Nephron progenitor cell (in vitro differentiated cells): Measurements from ENCODE around the gene CDC14A.
"Not testable (repeated sequence)": the region's sequence is repeated elsewhere in the genome, so short reads cannot be mapped to it uniquely, and the experiment has no call there.

Source experiments
- DNase-seq: peaks from one replicate; pipeline ENCODE4 v3.0.0; 2021
- H3K27ac Mint-ChIP-seq: 2 replicates; pipeline ENCODE4 v1.8.0; 2021; ENCODE audit warnings: mild to moderate bottlenecking, moderate library complexity, mixed read lengths
- H3K27me3 Mint-ChIP-seq: 2 replicates; pipeline ENCODE4 v1.8.0; 2021; ENCODE audit warnings: mild to moderate bottlenecking, low read depth, mixed read lengths; ENCODE audit not compliant: poor library complexity
- H3K36me3 Mint-ChIP-seq: 2 replicates; pipeline ENCODE4 v1.8.0; 2021; ENCODE audit warnings: low read depth, mixed read lengths
- H3K4me1 Mint-ChIP-seq: 2 replicates; pipeline ENCODE4 v1.8.0; 2021; ENCODE audit warnings: mixed read lengths
- H3K4me3 Mint-ChIP-seq: 2 replicates; pipeline ENCODE4 v1.8.0; 2021; ENCODE audit warnings: mild to moderate bottlenecking, moderate library complexity, mixed read lengths
- H3K9me3 Mint-ChIP-seq: 2 replicates; pipeline ENCODE4 v1.8.0; 2021; ENCODE audit warnings: mild to moderate bottlenecking, moderate library complexity, mixed read lengths
- TF ChIP-seq, protein P1 (sequence below): fragments of 200-600 bp; sonication (generic); IDR thresholded peaks from 2 replicates; pipeline ENCODE4 v1.5.0; 2021; ENCODE audit warnings: antibody characterized with exemption

CDC14A gene

DNA sequence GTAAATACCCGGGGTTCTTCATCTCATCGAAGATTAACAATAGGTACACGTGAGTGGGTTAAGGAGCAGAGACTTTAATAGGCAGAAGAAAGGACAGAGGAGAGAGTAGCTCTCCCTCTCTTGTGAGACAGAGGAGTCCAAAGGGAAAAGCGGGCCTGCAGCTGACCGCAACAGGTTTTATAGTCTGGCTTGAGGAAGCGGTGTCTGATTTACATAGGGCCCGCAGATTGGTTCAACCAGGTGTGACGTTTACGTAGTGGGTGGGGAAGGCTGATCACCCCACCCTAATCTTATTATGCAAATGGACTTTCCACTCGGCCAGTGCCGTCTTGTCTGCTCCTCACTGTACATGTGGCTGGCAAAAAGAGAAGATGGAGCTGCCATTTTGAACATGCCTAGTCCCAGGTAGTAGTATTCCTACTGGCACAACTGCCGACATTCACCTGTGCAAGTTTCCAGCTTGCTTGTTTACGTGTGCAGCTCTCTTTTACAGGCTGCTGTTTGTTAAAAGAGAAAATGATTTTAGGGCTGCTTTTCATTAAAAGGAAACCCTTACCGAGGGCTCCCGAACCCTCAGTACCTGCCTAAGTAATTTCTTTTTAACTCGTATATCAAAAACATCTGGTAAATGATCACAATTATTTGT is 10.6 kb downstream of the CDC14A start:
- peaks cover 31% of the 10 kb centered on the region for H3K4me1 Mint-ChIP-seq
- DNase-seq, result no peak
- H3K27ac Mint-ChIP-seq, result no peak overlapping the region
- H3K9me3 Mint-ChIP-seq, result no peaks in the 10 kb centered on the region
- TF ChIP-seq, protein P1, sequence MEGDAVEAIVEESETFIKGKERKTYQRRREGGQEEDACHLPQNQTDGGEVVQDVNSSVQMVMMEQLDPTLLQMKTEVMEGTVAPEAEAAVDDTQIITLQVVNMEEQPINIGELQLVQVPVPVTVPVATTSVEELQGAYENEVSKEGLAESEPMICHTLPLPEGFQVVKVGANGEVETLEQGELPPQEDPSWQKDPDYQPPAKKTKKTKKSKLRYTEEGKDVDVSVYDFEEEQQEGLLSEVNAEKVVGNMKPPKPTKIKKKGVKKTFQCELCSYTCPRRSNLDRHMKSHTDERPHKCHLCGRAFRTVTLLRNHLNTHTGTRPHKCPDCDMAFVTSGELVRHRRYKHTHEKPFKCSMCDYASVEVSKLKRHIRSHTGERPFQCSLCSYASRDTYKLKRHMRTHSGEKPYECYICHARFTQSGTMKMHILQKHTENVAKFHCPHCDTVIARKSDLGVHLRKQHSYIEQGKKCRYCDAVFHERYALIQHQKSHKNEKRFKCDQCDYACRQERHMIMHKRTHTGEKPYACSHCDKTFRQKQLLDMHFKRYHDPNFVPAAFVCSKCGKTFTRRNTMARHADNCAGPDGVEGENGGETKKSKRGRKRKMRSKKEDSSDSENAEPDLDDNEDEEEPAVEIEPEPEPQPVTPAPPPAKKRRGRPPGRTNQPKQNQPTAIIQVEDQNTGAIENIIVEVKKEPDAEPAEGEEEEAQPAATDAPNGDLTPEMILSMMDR, result no peak
- H3K36me3 Mint-ChIP-seq, result peaks cover 71% of the 10 kb centered on the region
- H3K27me3 Mint-ChIP-seq, result no peaks in the 10 kb centered on the region
- H3K4me3 Mint-ChIP-seq, result no peak overlapping the region

DNA sequence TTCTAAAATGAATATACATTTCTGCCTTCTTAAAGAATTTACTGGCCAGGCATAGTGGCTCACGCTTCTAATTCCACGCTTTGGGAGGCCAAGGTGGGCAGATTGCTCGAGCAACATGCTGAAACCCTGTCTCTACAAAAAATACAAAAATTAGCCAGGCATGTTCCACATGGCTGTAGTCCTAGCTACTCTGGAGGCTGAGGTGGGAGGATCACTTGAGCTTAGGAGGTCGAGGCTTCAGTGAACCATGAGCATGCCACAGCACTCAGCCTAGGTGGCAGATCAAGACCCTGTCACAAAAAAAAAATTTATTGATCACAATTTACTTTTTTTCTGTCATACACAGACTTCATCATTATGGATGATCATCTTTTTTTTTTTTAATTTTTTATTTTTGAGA is 11.5 kb downstream of the CDC14A start:
- Mint-ChIP-seq H3K4me3 (no peak overlapping the region), H3K9me3 (peaks cover 6% of the 10 kb centered on the region), H3K4me1 (peaks cover 31% of the 10 kb centered on the region), H3K36me3 (peaks cover 75% of the 10 kb centered on the region), H3K27ac (no peak overlapping the region), H3K27me3 (no peaks in the 10 kb centered on the region)
- TF ChIP-seq, protein P1, result no peak
- DNase-seq, result no peak

DNA sequence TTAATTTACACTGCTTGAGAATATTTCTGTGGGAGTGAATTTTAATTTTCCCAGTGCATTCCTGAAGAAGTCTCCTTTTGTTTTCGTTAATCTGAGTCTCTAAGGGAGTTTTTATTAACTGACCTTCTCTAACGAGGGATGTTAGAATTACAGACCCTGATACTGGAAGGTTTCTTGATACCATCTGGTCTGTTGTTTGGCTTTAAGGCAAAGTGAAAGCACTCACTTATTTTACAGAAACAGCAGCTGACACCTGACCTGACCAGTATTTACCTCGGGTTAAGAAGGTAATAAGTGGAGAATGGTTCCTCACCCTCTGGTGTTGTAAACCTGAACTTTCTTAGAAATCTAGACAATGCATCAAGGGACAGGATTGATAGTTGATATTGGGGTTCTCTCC is 12.4 kb downstream of the CDC14A start:
- Mint-ChIP-seq H3K27ac (peak overlapping the region; percentile 87), H3K27me3 (no peaks in the 10 kb centered on the region), H3K4me3 (no peak overlapping the region), H3K36me3 (peaks cover 78% of the 10 kb centered on the region), H3K4me1 (peaks cover 31% of the 10 kb centered on the region), H3K9me3 (peaks cover 12% of the 10 kb centered on the region)
- TF ChIP-seq, protein P1, result no peak
- DNase-seq, result no peak

DNA sequence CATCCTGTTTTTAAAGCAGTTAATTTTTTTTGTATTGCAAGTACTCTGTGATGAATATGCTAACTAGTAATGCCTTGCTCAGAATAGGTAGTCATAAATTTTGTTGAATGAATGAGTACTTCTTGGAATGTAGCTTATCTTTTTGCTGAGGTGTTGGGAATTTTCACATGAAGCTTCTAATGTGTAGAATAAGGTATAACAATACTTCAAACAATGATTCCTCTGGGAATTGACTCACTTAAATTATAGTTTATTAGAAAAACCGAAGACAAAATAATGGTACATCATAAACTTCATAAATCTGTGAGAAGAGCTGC is 13.9 kb downstream of the CDC14A start:
- Mint-ChIP-seq H3K27me3 (no peaks in the 10 kb centered on the region), H3K4me3 (no peak overlapping the region), H3K36me3 (peaks cover 83% of the 10 kb centered on the region), H3K27ac (no peak overlapping the region), H3K4me1 (peaks cover 24% of the 10 kb centered on the region), H3K9me3 (peaks cover 25% of the 10 kb centered on the region)
- TF ChIP-seq, protein P1, result no peak
- DNase-seq, result no peak

DNA sequence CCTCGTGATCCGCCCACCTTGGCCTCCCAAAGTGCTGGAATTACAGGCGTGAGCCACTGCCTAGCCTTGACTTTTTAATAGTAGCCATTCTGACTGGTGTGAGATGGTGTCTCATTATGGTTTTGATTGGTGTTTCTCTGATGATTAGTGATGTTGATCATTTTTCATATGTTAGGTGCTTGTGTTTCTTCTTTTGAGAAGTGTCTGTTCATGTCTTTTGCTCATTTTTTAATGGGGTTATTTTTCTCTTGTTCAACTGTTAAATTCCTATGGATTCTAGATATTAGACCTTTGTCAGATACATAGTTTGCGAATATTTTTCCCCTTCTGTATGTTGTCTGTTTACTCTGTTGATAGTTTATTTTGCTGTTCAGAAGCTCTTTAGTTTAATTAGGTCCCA is 17.0 kb downstream of the CDC14A start:
- H3K4me1 Mint-ChIP-seq, H3K27ac Mint-ChIP-seq, DNase-seq, H3K4me3 Mint-ChIP-seq, H3K27me3 Mint-ChIP-seq: not testable (repeated sequence)
- H3K36me3 Mint-ChIP-seq, result peaks cover 84% of the 10 kb centered on the region
- H3K9me3 Mint-ChIP-seq, result peaks cover 33% of the 10 kb centered on the region

DNA sequence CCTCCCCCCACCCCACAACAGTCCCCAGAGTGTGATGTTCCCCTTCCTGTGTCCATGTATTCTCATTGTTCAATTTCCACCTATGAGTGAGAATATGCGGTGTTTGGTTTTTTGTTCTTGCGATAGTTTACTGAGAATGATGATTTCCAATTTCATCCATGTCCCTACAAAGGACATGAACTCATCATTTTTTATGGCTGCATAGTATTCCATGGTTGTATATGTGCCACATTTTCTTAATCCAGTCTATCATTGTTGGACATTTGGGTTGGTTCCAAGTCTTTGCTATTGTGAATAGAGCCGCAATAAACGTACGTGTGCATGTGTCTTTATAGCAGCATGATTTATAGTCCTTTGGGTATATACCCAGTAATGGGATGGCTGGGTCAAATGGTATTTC is 21.6 kb downstream of the CDC14A start:
- H3K9me3 Mint-ChIP-seq, result peaks cover 38% of the 10 kb centered on the region
- H3K4me3 Mint-ChIP-seq, DNase-seq, H3K4me1 Mint-ChIP-seq, H3K27ac Mint-ChIP-seq, H3K27me3 Mint-ChIP-seq: not testable (repeated sequence)
- H3K36me3 Mint-ChIP-seq, result peaks cover 63% of the 10 kb centered on the region

DNA sequence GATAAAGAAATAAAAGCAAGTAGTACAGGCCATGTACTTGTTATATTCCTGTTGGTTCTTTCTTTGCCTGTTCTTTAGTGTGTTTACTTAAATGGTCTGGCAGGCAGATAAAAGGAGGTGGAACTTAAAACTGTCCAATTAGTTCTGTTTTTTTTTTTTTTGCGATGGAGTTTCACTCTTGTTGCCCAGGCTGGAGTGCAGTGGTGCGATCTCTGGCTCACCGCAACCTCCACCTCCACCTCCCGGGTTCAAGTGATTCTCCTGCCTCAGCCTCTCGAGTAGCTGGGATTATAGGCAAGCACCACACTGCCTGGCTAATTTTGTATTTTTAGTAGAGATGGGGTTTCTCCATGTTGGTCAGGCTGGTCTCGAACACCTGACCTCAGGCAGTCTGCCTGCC is 24.6 kb downstream of the CDC14A start:
- peaks cover 51% of the 10 kb centered on the region for H3K36me3 Mint-ChIP-seq
- DNase-seq, H3K4me1 Mint-ChIP-seq, H3K27me3 Mint-ChIP-seq, H3K4me3 Mint-ChIP-seq, H3K27ac Mint-ChIP-seq: not testable (repeated sequence)
- peaks cover 20% of the 10 kb centered on the region for H3K9me3 Mint-ChIP-seq
